ENCODE measurements around the gene VIM. TPM values are rescaled to one million over a fixed set of nuclear protein-coding genes. Genes with fewer than 3 reads are reported as not detected.

Gene VIM
- total and polyA plus RNA-seq, 4 donors, result 800 to 1,640 (median 1,361) TPM

DNA sequence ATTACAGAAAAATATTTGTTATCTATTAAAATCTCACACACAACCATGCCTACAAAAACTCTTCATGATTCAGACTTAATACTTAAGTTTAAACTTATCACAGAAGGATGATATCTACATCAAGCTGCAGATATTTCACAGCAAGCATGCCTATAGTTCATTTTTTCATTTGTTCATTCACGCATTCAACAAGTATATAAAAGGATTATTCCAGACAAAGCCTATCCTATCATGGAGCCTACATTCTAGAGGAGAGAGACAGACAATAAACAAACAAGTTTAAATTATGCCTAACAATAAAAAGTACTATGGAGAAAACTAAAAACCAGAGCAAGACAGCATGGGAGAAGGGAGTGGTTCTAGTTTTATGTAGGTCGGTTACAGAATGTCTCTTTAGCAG is 37.4 kb upstream of the VIM start:
- DNase-seq (no peak), ATAC-seq (ENCODE audit: insufficient read depth, low FRiP score) (no peak)
- H3K4me3 ChIP-seq, result no peak overlapping the region
- WGBS, 2 donors, result 93 to 96% methylated on average over 2 of the region's 2 CpGs
- peaks cover 0 to 5% (median 0%) of the 10 kb centered on the region in 5 donors for H3K4me1 ChIP-seq (ENCODE audit: control insufficient read depth in 5 of 5, insufficient read depth in 5 of 5, low read length in 5 of 5)
- no peaks in the 10 kb centered on the region for H3K9me3 ChIP-seq (ENCODE audit: control insufficient read depth in 4 of 4, insufficient read depth in 3 of 4, low read length in 3 of 4)
- H3K9ac ChIP-seq (ENCODE audit: insufficient read depth in 1 of 2, low read length in 2 of 2), result no peak overlapping the region
- TF ChIP-seq CTCF (IDR thresholded peaks at IDR 0.05; ENCODE audit: control extremely low read depth, extremely low read depth), result no peak
- no peaks in the 10 kb centered on the region for H3K27me3 ChIP-seq (ENCODE audit: control insufficient read depth in 3 of 3, insufficient read depth in 3 of 3, low read length in 2 of 3)
- H3K27ac ChIP-seq (ENCODE audit: low read depth in 1 of 2, low read length in 1 of 2), result no peak overlapping the region
- no peaks in the 10 kb centered on the region for H3K36me3 ChIP-seq (ENCODE audit: control insufficient read depth in 4 of 4, insufficient read depth in 4 of 4, low read length in 4 of 4)

DNA sequence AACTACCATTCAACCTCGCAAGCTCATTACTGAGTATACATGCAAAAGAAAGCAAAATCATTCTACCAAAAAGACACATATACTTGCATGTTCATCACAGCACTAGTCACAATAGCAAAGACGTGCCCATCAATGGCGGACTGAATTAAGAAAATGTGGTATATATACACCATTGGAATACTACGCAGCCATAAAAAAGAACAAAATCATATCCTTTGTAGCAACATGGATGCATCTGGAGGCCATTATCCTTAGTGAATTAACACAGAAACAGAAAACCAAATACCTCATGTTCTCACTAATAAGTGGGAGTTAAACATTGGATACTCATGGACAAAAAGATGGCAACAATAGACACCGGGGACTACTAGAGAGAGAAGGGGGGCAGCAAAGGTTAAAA is 33.0 kb upstream of the VIM start:
- 78 to 88% methylated on average over 5 of the region's 5 CpGs for WGBS, 2 donors
- no peak overlapping the region for H3K9ac ChIP-seq (ENCODE audit: insufficient read depth in 1 of 2, low read length in 2 of 2)
- TF ChIP-seq CTCF (IDR thresholded peaks at IDR 0.05; ENCODE audit: control extremely low read depth, extremely low read depth), result no peak

GRCh38 chr10:17196045-17196444 is 32.0 kb upstream of the VIM start:
- 76 to 91% methylated on average over 2 of the region's 2 CpGs for WGBS, 2 donors
- TF ChIP-seq CTCF (IDR thresholded peaks at IDR 0.05; ENCODE audit: control extremely low read depth, extremely low read depth), result no peak
- DNase-seq (peak in 1 of 3 donors; percentile 69), ATAC-seq (ENCODE audit: insufficient read depth, low FRiP score) (no peak)
- Histone ChIP-seq H3K4me1 (ENCODE audit: control insufficient read depth in 5 of 5, insufficient read depth in 5 of 5, low read length in 5 of 5) (peaks cover 0 to 26% (median 5%) of the 10 kb centered on the region in 5 donors), H3K36me3 (ENCODE audit: control insufficient read depth in 4 of 4, insufficient read depth in 4 of 4, low read length in 4 of 4) (no peaks in the 10 kb centered on the region), H3K9ac (ENCODE audit: insufficient read depth in 1 of 2, low read length in 2 of 2) (no peak overlapping the region), H3K9me3 (ENCODE audit: control insufficient read depth in 4 of 4, insufficient read depth in 3 of 4, low read length in 3 of 4) (no peaks in the 10 kb centered on the region), H3K27ac (ENCODE audit: low read depth in 1 of 2, low read length in 1 of 2) (no peak overlapping the region), H3K4me3 (no peak overlapping the region), H3K27me3 (ENCODE audit: control insufficient read depth in 3 of 3, insufficient read depth in 3 of 3, low read length in 2 of 3) (no peaks in the 10 kb centered on the region)

More for the DNA sequence above, 33.0 kb upstream of the VIM start:
- Histone ChIP-seq H3K27me3 (ENCODE audit: control insufficient read depth in 3 of 3, insufficient read depth in 3 of 3, low read length in 2 of 3) (no peaks in the 10 kb centered on the region), H3K36me3 (ENCODE audit: control insufficient read depth in 4 of 4, insufficient read depth in 4 of 4, low read length in 4 of 4) (no peaks in the 10 kb centered on the region), H3K27ac (ENCODE audit: low read depth in 1 of 2, low read length in 1 of 2) (no peak overlapping the region), H3K4me1 (ENCODE audit: control insufficient read depth in 5 of 5, insufficient read depth in 5 of 5, low read length in 5 of 5) (peaks cover 0 to 21% (median 5%) of the 10 kb centered on the region in 5 donors), H3K4me3 (no peak overlapping the region), H3K9me3 (ENCODE audit: control insufficient read depth in 4 of 4, insufficient read depth in 3 of 4, low read length in 3 of 4) (no peaks in the 10 kb centered on the region)
- no peak for DNase-seq
- no peak for ATAC-seq (ENCODE audit: insufficient read depth, low FRiP score)

- ATAC-seq (ENCODE audit: insufficient read depth, low FRiP score), result no peak
- Histone ChIP-seq H3K27ac (ENCODE audit: low read depth in 1 of 2, low read length in 1 of 2) (no peak overlapping the region), H3K4me3 (no peak overlapping the region), H3K9ac (ENCODE audit: insufficient read depth in 1 of 2, low read length in 2 of 2) (no peak overlapping the region), H3K4me1 (ENCODE audit: control insufficient read depth in 5 of 5, insufficient read depth in 5 of 5, low read length in 5 of 5) (peaks cover under 1 to 26% (median 4%) of the 10 kb centered on the region in 5 donors), H3K36me3 (ENCODE audit: control insufficient read depth in 4 of 4, insufficient read depth in 4 of 4, low read length in 4 of 4) (no peaks in the 10 kb centered on the region), H3K9me3 (ENCODE audit: control insufficient read depth in 4 of 4, insufficient read depth in 3 of 4, low read length in 3 of 4) (no peaks in the 10 kb centered on the region), H3K27me3 (ENCODE audit: control insufficient read depth in 3 of 3, insufficient read depth in 3 of 3, low read length in 2 of 3) (no peaks in the 10 kb centered on the region)
- 56 to 65% methylated on average over 3 of the region's 3 CpGs for WGBS, 2 donors
- no peak for TF ChIP-seq CTCF (IDR thresholded peaks at IDR 0.05; ENCODE audit: control extremely low read depth, extremely low read depth)
- no peak for DNase-seq
Measured at GRCh38 chr10:17196573-17196972, 31.5 kb upstream of the VIM start.

Data from lung (tissue), 12 donors.